ENCODE results near the gene ANHX. TPM values are rescaled to one million over a fixed set of nuclear protein-coding genes. Genes with fewer than 3 reads are reported as not detected.

ANHX gene
- total RNA-seq, 2 experiments from 2014 or later: not detected

DNA sequence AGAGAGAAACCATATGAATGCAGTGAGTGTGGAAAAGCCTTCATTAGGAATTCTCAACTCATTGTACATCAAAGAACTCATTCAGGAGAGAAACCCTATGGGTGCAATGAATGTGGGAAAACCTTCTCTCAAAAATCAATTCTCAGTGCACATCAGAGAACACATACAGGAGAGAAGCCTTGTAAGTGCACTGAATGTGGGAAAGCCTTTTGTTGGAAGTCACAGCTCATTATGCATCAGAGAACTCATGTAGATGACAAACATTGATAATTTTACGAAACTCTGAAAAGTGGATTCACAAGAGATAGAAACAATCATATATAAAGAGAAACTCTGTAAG lies 31.4 kb downstream of the ANHX start:
- H3K4me1 ChIP-seq (ENCODE audit: insufficient read depth, low read length, poor library complexity, severe bottlenecking): no peaks in the 10 kb centered on the region
- ChIA-PET CTCF (ENCODE audit: unreplicated experiment) (no interaction called here), POLR2A (no interaction called here)
- TF ChIP-seq, protein P1, sequence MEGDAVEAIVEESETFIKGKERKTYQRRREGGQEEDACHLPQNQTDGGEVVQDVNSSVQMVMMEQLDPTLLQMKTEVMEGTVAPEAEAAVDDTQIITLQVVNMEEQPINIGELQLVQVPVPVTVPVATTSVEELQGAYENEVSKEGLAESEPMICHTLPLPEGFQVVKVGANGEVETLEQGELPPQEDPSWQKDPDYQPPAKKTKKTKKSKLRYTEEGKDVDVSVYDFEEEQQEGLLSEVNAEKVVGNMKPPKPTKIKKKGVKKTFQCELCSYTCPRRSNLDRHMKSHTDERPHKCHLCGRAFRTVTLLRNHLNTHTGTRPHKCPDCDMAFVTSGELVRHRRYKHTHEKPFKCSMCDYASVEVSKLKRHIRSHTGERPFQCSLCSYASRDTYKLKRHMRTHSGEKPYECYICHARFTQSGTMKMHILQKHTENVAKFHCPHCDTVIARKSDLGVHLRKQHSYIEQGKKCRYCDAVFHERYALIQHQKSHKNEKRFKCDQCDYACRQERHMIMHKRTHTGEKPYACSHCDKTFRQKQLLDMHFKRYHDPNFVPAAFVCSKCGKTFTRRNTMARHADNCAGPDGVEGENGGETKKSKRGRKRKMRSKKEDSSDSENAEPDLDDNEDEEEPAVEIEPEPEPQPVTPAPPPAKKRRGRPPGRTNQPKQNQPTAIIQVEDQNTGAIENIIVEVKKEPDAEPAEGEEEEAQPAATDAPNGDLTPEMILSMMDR (conservative IDR thresholded peaks at IDR 0.05; ENCODE audit: low read length): no peak
- no peak for TF ChIP-seq EZH2phosphoT487 (IDR thresholded peaks at IDR 0.05; ENCODE audit: borderline replicate concordance, low read depth, low read length)
- BruUV-seq (replicated peaks): no TSS peak
- no peaks in the 10 kb centered on the region for H3K79me2 ChIP-seq (ENCODE audit: insufficient read depth, low read depth, low read length)
- no peaks in the 10 kb centered on the region for H4K20me1 ChIP-seq (ENCODE audit: insufficient read depth, low read length)
- no peaks in the 10 kb centered on the region for H3K9me2 ChIP-seq (ENCODE audit: insufficient read depth, low read length)
- no peak overlapping the region for H2AFZ ChIP-seq (ENCODE audit: low read length)
- peaks cover 46% of the 10 kb centered on the region for H3K36me3 ChIP-seq (ENCODE audit: insufficient read depth, low read length)
- no peak overlapping the region for H3K27ac ChIP-seq (ENCODE audit: low read depth, low read length, poor library complexity, severe bottlenecking)
- intact Hi-C loops (cut with micrococcal nuclease; ENCODE audit: unreplicated experiment): no loop called here
- no peak overlapping the region for H3K4me3 ChIP-seq (ENCODE audit: low read depth, low read length, poor library complexity, severe bottlenecking)
- DNase-seq (ENCODE audit: low spot score): no peak
- no peak overlapping the region for H3K4me2 ChIP-seq (ENCODE audit: low read length)
- H3K9me3 ChIP-seq (ENCODE audit: low read length): peaks cover 71% of the 10 kb centered on the region

DNA sequence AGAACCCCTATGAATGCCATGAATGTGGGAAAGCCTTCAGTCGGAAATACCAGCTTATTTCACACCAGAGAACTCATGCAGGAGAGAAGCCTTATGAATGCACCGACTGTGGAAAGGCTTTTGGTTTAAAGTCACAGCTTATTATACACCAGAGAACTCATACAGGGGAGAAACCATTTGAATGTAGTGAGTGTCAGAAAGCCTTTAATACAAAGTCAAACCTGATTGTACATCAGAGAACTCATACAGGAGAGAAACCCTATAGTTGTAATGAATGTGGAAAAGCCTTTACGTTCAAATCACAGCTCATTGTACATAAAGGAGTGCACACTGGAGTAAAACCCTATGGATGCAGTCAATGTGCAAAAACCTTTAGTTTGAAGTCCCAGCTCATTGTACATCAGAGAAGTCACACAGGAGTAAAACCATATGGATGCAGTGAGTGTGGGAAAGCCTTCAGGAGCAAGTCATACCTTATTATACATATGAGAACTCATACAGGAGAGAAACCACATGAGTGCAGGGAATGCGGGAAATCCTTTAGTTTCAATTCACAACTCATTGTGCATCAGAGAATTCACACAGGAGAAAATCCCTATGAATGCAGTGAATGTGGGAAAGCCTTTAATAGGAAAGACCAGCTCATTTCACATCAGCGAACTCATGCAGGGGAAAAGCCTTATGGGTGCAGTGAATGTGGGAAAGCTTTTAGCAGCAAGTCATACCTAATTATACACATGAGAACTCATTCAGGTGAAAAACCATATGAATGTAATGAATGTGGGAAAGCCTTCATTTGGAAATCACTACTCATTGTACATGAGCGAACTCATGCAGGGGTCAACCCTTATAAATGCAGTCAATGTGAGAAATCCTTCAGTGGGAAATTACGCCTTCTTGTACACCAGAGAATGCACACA lies 32.1 kb downstream of the ANHX start:
- Histone ChIP-seq H3K4me2 (ENCODE audit: low read length) (no peak overlapping the region), H3K36me3 (ENCODE audit: insufficient read depth, low read length) (peaks cover 46% of the 10 kb centered on the region), H4K20me1 (ENCODE audit: insufficient read depth, low read length) (no peaks in the 10 kb centered on the region), H3K9me3 (ENCODE audit: low read length) (peaks cover 71% of the 10 kb centered on the region), H3K79me2 (ENCODE audit: insufficient read depth, low read depth, low read length) (no peaks in the 10 kb centered on the region), H3K4me3 (ENCODE audit: low read depth, low read length, poor library complexity, severe bottlenecking) (no peak overlapping the region), H3K4me1 (ENCODE audit: insufficient read depth, low read length, poor library complexity, severe bottlenecking) (no peaks in the 10 kb centered on the region), H3K27ac (ENCODE audit: low read depth, low read length, poor library complexity, severe bottlenecking) (no peak overlapping the region), H3K9me2 (ENCODE audit: insufficient read depth, low read length) (no peaks in the 10 kb centered on the region), H2AFZ (ENCODE audit: low read length) (no peak overlapping the region)
- no TSS peak for BruUV-seq (replicated peaks)
- TF ChIP-seq, protein P1 (conservative IDR thresholded peaks at IDR 0.05; ENCODE audit: low read length): no peak
- no peak for TF ChIP-seq EZH2phosphoT487 (IDR thresholded peaks at IDR 0.05; ENCODE audit: borderline replicate concordance, low read depth, low read length)
- ChIA-PET CTCF (ENCODE audit: unreplicated experiment) (no interaction called here), POLR2A (interaction anchor here (0.8 kb wide), 1 partner anchor 16 kb away, joined by 3 read pairs; no protein-coding TSS in a partner anchor)
- intact Hi-C loops (cut with micrococcal nuclease; ENCODE audit: unreplicated experiment): no loop called here
- peak; percentile 15 for DNase-seq (ENCODE audit: low spot score)
